Measurements from ENCODE around the gene RTEL1. TPM values are rescaled to one million over a fixed set of nuclear protein-coding genes. Genes with fewer than 3 reads are reported as not detected.
"Not testable (repeated sequence)": the region's sequence is repeated elsewhere in the genome, so short reads cannot be mapped to it uniquely, and the experiment has no call there.

Gene RTEL1
- total and polyA plus RNA-seq, 8 donors, result 7.6 to 70.4 (median 16.1) TPM

- TF ChIP-seq, protein P1, sequence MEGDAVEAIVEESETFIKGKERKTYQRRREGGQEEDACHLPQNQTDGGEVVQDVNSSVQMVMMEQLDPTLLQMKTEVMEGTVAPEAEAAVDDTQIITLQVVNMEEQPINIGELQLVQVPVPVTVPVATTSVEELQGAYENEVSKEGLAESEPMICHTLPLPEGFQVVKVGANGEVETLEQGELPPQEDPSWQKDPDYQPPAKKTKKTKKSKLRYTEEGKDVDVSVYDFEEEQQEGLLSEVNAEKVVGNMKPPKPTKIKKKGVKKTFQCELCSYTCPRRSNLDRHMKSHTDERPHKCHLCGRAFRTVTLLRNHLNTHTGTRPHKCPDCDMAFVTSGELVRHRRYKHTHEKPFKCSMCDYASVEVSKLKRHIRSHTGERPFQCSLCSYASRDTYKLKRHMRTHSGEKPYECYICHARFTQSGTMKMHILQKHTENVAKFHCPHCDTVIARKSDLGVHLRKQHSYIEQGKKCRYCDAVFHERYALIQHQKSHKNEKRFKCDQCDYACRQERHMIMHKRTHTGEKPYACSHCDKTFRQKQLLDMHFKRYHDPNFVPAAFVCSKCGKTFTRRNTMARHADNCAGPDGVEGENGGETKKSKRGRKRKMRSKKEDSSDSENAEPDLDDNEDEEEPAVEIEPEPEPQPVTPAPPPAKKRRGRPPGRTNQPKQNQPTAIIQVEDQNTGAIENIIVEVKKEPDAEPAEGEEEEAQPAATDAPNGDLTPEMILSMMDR (IDR thresholded peaks at IDR 0.05), result no peak
- no peak for TF ChIP-seq POLR2AphosphoS5 (IDR thresholded peaks at IDR 0.05)
- TF ChIP-seq EP300 (IDR thresholded peaks at IDR 0.05), result no peak
- no peak for TF ChIP-seq POLR2A (IDR thresholded peaks at IDR 0.05)
- Histone ChIP-seq H3K9me3 (no peaks in the 10 kb centered on the region), H3K4me3 (no peak overlapping the region), H3K36me3 (peaks cover 34 to 85% (median 74%) of the 10 kb centered on the region in 4 donors), H3K27me3 (no peaks in the 10 kb centered on the region), H3K27ac (no peak overlapping the region), H3K4me1 (peaks cover 0 to 6% (median 0%) of the 10 kb centered on the region in 4 donors)
- WGBS, 5 donors, result 92 to 96% (median 95%) methylated on average over 10 to 11 of the region's 11 CpGs
- no peak for DNase-seq
- intact Hi-C loops (cut with DNase I; ENCODE audit: low total_unique reads), result no loop called here
Measured at GRCh38 chr20:63668351-63668750, 10.2 kb downstream of the RTEL1 start.

GRCh38 chr20:63671695-63672094 lies 13.6 kb downstream of the RTEL1 start:
- intact Hi-C loops (cut with DNase I; ENCODE audit: low total_unique reads); H3K27ac ChIP-seq; H3K9me3 ChIP-seq; H3K4me1 ChIP-seq; H3K27me3 ChIP-seq; DNase-seq; H3K4me3 ChIP-seq: not testable (repeated sequence)
- H3K36me3 ChIP-seq, result peaks cover 20 to 85% (median 77%) of the 10 kb centered on the region in 4 donors
- 93 to 98% (median 97%) methylated on average over 12 of the region's 12 CpGs for WGBS, 5 donors

GRCh38 chr20:63672666-63673065 lies 14.6 kb downstream of the RTEL1 start:
- TF ChIP-seq EP300 (IDR thresholded peaks at IDR 0.05), result no peak
- TF ChIP-seq POLR2A (IDR thresholded peaks at IDR 0.05), result no peak
- Histone ChIP-seq H3K4me1 (no peaks in the 10 kb centered on the region), H3K27me3 (no peaks in the 10 kb centered on the region), H3K36me3 (peaks cover 16 to 84% (median 74%) of the 10 kb centered on the region in 4 donors), H3K4me3 (no peak overlapping the region), H3K27ac (no peak overlapping the region), H3K9me3 (no peaks in the 10 kb centered on the region)
- DNase-seq, result no peak
- 93 to 97% (median 93%) methylated on average over 9 to 10 of the region's 10 CpGs for WGBS, 5 donors
- intact Hi-C loops (cut with DNase I; ENCODE audit: low total_unique reads), result no loop called here

DNA sequence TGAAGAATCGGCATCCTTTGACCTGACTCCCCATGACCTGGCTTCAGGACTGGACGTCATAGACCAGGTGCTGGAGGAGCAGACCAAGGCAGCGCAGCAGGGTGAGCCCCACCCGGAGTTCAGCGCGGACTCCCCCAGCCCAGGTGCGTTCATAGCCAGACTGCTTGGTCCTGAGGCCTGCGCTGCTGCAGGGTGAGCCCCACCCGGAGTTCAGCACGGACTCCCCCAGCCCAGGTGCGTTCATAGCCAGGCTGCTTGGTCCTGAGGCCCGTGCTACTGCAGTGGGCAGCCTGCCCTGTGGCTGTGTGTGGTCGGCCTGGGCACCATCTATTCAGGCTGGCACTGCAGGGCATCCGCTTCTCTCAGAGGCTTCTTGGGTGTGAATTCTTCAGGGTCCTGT lies 15.8 kb downstream of the RTEL1 start:
- H3K4me3 ChIP-seq, result no peak overlapping the region
- intact Hi-C loops (cut with DNase I; ENCODE audit: low total_unique reads), result no loop called here
- no peaks in the 10 kb centered on the region for H3K27me3 ChIP-seq
- no peaks in the 10 kb centered on the region for H3K4me1 ChIP-seq
- TF ChIP-seq EP300 (IDR thresholded peaks at IDR 0.05), result no peak
- TF ChIP-seq POLR2AphosphoS5 (IDR thresholded peaks at IDR 0.05), result no peak
- no peak for TF ChIP-seq POLR2A (IDR thresholded peaks at IDR 0.05)
- TF ChIP-seq, protein P1 (IDR thresholded peaks at IDR 0.05), result no peak
- no peak overlapping the region for H3K27ac ChIP-seq
- DNase-seq, result no peak
- H3K9me3 ChIP-seq, result no peaks in the 10 kb centered on the region
- 92 to 98% (median 97%) methylated on average over 13 to 14 of the region's 14 CpGs for WGBS, 5 donors
- peaks cover 12 to 83% (median 74%) of the 10 kb centered on the region in 4 donors for H3K36me3 ChIP-seq

DNA sequence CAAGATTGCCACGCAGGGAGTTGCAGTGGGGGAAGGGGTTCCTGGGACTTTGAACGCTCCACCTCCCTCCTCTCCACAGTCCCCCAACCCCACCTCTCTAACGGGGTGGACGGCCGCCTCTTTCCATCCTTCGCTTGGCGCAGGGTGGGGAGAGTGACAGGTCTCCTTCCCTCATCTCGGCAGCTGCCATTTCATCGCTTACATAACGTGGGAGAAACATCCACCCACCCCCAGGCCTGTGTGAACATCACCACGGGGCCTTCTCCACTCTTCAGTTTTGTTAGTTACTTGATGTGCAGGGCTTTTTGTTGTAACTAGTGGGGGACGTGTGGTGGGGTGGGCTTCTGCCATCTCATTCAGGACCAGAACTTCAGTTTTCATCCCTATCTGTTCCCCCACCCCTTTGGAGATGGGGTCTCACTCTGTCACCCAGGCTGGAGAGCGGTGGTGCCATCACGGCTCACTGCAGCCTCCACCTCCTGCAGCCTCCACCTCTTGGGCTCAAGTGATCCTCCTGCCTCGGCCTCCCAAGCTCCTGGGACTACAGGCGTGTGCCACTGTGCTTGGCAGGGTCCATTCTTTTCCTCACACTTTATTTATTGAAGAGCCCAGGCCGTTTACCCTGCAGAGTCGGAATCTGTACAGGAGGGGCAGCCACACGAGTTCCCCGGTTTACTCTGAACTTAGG lies 17.7 kb downstream of the RTEL1 start:
- TF ChIP-seq EP300 (IDR thresholded peaks at IDR 0.05), result no peak
- TF ChIP-seq POLR2AphosphoS5 (IDR thresholded peaks at IDR 0.05), result no peak
- TF ChIP-seq, protein P1 (IDR thresholded peaks at IDR 0.05), result no peak
- no peak for TF ChIP-seq POLR2A (IDR thresholded peaks at IDR 0.05)
- H3K4me3 ChIP-seq, result no peak overlapping the region
- no peaks in the 10 kb centered on the region for H3K4me1 ChIP-seq
- no peak for DNase-seq
- WGBS, 5 donors, result 92 to 96% (median 95%) methylated on average over 20 of the region's 20 CpGs
- peaks cover 16 to 87% (median 84%) of the 10 kb centered on the region in 4 donors for H3K36me3 ChIP-seq
- no peaks in the 10 kb centered on the region for H3K27me3 ChIP-seq
- H3K9me3 ChIP-seq, result no peaks in the 10 kb centered on the region
- H3K27ac ChIP-seq, result no peak overlapping the region
- intact Hi-C loops (cut with DNase I; ENCODE audit: low total_unique reads), result no loop called here
